ENCODE data around the gene MRPL54.
"Not testable (repeated sequence)": the region's sequence is repeated elsewhere in the genome, so short reads cannot be mapped to it uniquely, and the experiment has no call there.

MRPL54 gene

DNA sequence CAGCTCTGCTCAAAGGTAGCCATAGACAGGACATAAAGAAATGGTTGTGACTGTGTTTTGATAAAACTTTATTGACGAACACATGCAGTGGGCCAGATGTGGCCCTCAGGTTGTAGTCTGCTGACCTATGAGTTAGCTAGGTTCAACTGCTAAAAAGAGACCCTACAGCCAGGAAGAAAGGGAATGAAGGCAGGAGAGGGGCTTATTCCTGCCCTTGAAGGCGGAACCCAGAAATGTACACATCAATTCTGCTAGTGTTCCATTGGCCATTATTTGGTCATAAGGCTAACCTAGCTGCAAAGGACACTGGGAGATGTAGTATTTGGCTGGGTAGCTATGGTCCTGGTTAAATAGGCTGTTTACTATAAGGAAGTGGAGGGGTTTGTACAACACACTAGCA, 19.0 kb upstream of the MRPL54 start:
- no peak for DNase-seq

DNA sequence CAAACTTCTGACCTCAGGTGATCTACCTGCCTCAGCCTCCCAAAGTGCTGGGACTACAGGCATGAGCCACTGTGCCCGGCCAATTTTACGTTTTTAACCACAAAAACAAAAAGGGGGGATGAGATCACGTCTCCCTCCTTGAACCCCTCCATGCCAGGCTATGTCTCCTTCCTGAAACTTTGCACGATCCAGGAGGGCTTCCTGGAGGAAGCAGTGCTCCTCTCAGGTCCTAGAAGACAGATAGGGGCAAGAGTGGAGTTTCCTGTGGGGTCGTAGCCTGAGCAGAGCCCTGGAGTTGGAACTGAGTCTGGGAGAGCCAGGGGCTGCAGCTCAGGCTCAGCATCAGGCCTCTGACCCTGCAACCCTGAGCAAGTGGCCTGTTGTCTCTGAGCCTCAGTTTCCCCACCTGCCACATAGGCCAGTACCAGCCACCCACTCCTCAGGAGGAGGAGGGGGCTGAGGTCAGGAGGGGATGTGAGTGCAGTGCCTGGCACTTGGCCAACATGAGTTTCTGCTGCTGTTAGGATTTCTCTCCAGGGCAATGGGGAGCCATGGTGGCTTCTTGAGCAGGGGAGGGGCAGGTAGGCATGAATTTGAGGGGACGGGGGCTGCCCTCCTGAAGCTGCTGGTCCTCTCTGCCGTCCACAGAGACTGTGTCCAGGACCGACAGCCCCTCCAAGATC, 17.0 kb upstream of the MRPL54 start:
- no peak for DNase-seq

GRCh38 chr19:3746371-3747056, 16.0 kb upstream of the MRPL54 start:
- no peak for DNase-seq

DNA sequence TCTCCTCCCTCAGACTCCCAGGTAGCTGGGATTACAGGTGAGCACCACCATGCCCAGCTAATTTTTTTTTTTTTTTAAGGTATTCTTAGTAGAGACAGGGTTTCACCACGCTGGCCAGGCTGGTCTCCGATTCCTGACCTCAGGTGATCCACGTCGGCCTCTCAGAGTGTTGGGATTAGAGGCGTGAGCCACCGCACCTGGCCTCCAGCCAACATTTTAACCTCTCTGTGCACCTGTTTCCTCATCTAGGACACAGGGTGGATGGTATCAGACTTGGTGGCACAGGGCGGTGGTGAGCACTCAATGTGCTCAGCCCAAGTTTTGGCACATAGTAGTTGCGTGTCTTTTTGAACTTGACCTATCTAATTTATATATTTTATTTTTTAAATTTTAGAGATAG, 13.5 kb upstream of the MRPL54 start:
- DNase-seq = no peak

DNA sequence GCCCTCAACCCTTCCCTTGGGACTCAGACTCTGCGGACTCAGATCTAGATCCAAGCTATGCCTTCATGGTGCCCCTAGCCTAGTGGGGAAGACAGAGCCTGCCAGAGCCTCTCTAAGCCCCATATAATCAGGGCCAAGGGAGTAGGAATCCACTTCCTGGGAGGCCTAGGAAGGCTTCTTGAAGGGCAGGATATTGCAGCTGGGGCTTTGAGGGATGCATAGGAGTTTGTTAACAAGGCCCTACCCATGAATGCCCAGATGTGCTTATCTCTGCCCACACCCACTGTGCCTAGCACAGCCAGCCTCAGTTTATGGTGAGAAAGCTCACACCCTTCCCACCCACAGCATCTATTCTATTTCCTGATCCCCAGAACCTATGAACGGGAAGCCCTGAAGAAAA, 12.3 kb upstream of the MRPL54 start:
- no peak for DNase-seq

DNA sequence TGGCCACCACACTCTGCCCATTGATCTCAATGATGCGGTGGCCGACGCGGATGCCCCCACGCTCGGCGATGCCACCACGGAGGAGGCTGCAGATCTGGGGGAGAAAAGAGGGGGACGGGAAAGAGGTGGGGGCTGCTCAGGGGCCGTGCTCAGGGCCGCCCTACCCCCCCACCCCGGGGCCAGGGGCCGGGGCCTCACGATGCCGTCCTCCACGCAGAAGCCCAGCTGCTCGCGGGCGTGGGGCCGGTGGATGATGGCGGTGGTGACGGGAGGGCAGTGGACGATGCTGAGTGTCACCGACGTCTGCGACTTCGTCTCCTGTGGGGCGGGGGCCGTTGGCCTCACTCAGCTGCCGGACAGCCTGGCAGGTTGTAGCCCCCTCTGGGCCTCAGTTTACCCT, 11.2 kb upstream of the MRPL54 start:
- no peak for DNase-seq

- DNase-seq = no peak
Measured at GRCh38 chr19:3752492-3752891, 10.0 kb upstream of the MRPL54 start.

GRCh38 chr19:3753631-3754410, 8.7 kb upstream of the MRPL54 start:
- no peak for DNase-seq

GRCh38 chr19:3757705-3758104, 4.8 kb upstream of the MRPL54 start:
- DNase-seq = not testable (repeated sequence)

GRCh38 chr19:3758297-3758696, 4.2 kb upstream of the MRPL54 start:
- not testable (repeated sequence) for DNase-seq

DNA sequence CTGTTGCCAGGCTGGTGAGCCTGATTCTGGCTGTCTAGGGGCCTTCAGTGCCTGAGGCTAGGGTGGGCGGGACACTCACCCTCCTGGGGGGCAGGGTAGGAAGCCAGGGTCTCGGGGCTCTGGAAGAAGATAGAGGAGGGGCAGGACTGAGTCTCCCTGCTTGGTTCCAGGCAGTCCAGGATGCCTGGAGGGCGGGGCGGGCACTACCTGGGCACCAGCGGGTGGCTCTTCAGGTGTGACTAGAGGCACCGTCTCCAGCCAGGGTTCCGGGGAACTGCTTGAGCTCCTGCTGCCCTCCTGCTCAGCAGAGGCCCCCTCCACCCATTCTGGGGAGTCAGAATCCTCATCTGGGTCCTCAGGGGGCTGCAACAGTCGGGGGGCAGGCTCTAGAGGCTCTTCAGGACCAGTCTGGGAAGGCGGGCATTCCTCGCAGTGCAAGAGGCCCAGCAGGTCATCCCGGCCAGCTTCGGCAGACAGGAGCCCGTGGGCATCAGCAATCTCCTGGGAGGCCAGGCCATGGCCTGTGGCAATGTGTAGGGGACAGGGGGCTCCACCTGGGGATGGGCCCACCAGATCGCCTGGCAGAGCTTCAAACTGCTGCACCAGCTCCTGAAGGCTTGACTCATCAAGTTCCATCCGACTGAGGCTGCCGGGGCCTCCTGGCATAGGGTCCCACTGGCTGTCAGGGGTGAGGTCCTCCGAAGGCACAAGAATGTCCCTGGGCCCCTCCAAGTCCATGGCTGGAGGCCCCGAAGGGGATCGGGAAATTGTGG, 2.8 kb upstream of the MRPL54 start:
- DNase-seq = no peak

DNA sequence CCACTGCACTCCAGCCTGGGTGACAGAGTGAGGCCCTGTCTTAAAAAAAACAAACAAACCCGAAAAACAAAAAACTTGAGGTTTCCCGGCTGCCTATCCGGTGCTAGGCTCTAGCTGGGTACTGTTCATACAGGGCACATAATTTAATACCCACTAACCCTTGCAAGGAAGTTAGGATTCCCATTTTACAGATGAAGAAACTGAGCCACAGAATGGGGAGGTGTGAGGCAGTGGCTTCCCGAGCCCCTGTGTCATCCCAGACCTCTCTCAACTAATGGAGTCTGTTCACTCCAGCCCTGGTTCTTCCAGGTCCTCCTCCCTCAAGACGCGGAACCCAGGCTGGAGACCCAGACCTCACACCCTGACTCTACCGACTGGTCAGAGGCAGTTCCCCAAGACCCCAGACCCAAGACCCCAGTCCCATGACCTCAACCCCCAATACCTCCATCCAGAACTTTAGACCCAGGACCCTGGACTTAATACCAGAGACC, 1.6 kb upstream of the MRPL54 start:
- DNase-seq = peak; percentile 20 to 63

DNA sequence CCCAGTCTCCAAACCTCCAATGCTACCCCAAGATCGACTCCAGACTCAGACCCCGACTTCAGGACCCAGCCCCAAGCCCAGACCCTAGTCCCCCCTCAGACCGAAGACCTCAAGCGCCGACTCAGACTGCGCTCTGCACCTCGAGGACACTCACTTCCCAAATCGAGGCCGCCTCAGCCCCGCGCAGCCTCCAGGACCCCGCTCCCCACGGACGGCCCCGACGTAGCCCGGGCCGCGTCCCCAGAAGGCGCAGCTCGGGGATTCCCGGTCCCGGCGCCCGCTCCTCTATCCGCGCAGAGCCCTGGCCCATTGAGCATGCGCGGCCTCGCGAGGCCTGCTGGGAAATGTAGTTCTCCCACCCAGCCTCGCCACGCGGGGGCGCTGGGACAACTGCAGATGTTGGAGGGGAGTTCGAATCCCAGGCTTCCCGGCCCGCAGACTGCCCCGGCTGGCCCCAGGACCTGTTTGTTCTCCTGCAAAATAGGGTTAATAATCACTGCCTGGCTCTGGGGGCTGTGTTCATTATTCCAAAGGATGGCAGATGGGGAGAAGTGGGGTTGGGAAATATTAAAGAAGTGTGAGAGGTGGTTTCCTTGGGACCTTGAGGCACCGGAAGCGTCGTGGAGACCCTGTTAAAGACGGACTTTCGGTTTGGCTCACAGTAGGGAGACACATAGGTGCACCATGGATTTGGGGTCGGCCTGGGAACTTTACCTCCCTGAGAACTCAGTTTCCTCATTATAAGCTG, 926 bp upstream of the MRPL54 start, which contains the start of gene APBA3:
TSS of gene APBA3 (minus strand) at position 311 of the 748 bp plus-strand sequence. CDS start 1,428 bp downstream, outside the sequence.
- DNase-seq = peak; percentile 95 to 96

- no peak for DNase-seq
Measured at GRCh38 chr19:3762130-3762473, 380 bp upstream of the MRPL54 start.

GRCh38 chr19:3765121-3765520, 2.6 kb downstream of the MRPL54 start:
- DNase-seq = no peak

DNA sequence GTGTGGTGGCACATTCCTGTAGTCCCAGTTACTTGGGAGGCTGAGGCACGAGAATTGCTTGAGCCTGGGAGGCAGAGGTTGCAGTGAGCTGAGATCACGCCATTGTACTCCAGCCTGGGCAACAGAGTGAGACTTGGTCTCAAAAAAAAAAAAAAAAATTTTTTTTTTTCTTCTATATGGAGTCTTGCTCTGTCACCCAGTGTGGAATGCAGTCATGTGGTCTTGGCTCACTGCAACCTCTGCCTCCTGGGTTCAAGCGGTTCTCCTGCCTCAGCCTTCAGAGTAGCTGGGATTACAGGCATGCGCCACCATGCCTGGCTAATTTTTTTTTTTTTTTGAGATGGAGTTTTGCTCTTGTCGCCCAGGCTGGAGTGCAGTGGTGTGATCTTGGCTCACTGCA, 3.3 kb downstream of the MRPL54 start:
- not testable (repeated sequence) for DNase-seq

- peak in 1 of 2 donors; percentile 14 for DNase-seq
Measured at GRCh38 chr19:3766520-3766919, 4.0 kb downstream of the MRPL54 start.

DNA sequence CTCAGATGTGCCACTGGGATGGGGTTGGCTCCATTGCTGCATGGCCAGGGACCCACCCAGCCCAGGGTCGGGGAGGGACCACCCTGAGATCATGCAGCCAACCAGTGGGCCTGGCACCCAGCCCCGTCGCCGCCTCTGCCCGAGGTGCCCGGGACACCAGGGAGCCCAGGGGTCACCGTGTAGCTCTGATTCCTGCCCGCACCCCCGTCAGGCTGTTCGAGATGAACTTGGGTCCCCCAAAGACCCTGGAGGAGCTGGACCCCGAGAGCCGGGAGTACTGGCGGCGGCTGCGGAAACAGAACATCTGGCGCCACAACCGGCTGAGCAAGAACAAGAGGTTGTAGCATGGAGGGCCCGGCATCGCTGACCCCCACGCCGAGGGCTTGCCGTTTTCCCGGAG, 4.6 kb downstream of the MRPL54 start:
- DNase-seq = no peak

DNA sequence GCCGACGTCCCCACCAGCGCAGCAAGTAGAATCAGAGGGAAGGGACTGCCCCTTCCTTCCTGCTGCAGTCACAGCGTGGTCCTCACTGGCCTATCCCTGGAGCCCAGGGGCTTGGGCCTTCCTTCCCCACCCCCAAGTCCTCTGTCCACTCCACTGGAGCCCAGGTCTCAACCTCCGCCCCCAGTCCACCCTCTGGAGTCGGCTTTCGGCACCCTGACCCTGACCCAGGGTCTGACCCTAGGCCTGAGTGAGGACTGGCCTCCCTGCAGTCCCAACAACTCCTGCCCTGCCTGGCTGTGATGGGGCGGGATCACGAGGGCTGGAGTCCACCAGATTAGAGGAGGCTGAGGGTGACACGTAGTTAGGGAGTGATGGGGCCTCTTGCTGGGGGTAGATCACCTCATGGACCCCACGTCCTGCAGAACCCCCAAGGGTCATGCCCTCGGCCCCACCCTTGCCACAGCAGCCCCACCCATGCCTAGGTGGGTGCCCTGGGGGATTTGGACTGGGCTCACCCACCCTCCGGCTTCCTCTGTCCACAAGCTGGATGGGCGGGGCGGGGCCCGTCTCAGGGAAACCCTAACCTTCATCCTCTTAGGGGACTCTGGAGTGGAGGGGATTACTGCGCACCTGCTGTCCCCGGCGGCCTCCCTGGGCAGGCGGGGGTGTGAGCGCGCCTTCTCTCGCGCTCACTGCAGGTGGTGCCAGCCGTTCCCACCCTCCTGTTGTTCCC, 5.7 kb downstream of the MRPL54 start:
- DNase-seq = no peak

GRCh38 chr19:3768748-3769099, 6.2 kb downstream of the MRPL54 start:
- DNase-seq = no peak

- no peak for DNase-seq
Measured at GRCh38 chr19:3769494-3769893, 7.0 kb downstream of the MRPL54 start.

Data from CD4-positive, alpha-beta T cell treated with Interleukin-4 for 1 hour (primary cell).